GM23338 (cell line): ENCODE results near the gene BTBD16. TPM values are rescaled to one million over a fixed set of nuclear protein-coding genes. Genes with fewer than 3 reads are reported as not detected.
A peak's percentile ranks its signal among the peaks of the same experiment; 100 is the strongest.

Experiments
- ATAC-seq: fragments of 200-7000 bp; cut with Tn5 transposase; 3 replicates; pipeline ENCODE4 v1.9.1; 2020
- DNase-seq: peaks from one replicate; pipeline ENCODE4 v3.0.0-alpha.2; 2015; ENCODE audit warnings: low spot score
- H2AFZ ChIP-seq: fragments of 200-600 bp; sonication (generic); 2 replicates; pipeline ENCODE4 v1.8.0; 2016; ENCODE audit warnings: antibody characterized with exemption, mild to moderate bottlenecking, moderate library complexity
- H3F3A ChIP-seq: fragments of 200-600 bp; sonication (generic); replicated peaks from 2 replicates; pipeline ENCODE4 v1.8.0; 2017; ENCODE audit warnings: antibody characterized with exemption, mixed run types, low read depth
- H3K27ac ChIP-seq: fragments of 200-600 bp; sonication (generic); 2 replicates; pipeline ENCODE4 v1.6.1; 2016; ENCODE audit warnings: low read depth
- H3K27me3 ChIP-seq: fragments of 200-600 bp; sonication (generic); 2 replicates; pipeline ENCODE4 v1.8.0; 2016; ENCODE audit warnings: mild to moderate bottlenecking, mixed run types, moderate library complexity; ENCODE audit not compliant: insufficient read depth
- H3K36me3 ChIP-seq: fragments of 200-600 bp; sonication (generic); 2 replicates; pipeline ENCODE4 v1.8.0; 2016; ENCODE audit warnings: mild to moderate bottlenecking; ENCODE audit not compliant: insufficient read depth
- H3K4me1 ChIP-seq: fragments of 200-600 bp; sonication (generic); 2 replicates; pipeline ENCODE4 v1.8.0; 2016; ENCODE audit warnings: mild to moderate bottlenecking, moderate library complexity; ENCODE audit not compliant: insufficient read depth
- H3K4me2 ChIP-seq: fragments of 200-600 bp; sonication (generic); 2 replicates; pipeline ENCODE4 v1.7.1; 2017; ENCODE audit warnings: mixed run types
- H3K4me3 ChIP-seq: fragments of 200-600 bp; sonication (generic); 2 replicates; pipeline ENCODE4 v1.6.1; 2016; ENCODE audit warnings: mixed run types
- H3K79me2 ChIP-seq: fragments of 200-600 bp; sonication (generic); replicated peaks from 2 replicates; pipeline ENCODE4 v1.8.0; 2017; ENCODE audit warnings: mild to moderate bottlenecking; ENCODE audit not compliant: insufficient read depth
- H3K9me2 ChIP-seq: fragments of 200-600 bp; sonication (generic); 2 replicates; pipeline ENCODE4 v1.8.0; 2017; ENCODE audit not compliant: insufficient read depth
- H4K20me1 ChIP-seq: fragments of 200-600 bp; sonication (generic); replicated peaks from 2 replicates; pipeline ENCODE4 v1.8.0; 2017; ENCODE audit warnings: mild to moderate bottlenecking; ENCODE audit not compliant: insufficient read depth
- H3K27ac Mint-ChIP-seq: 2 replicates; pipeline ENCODE4 v1.8.0; 2020; ENCODE audit warnings: inconsistent platforms, mild to moderate bottlenecking, moderate library complexity, mixed read lengths
- H3K27me3 Mint-ChIP-seq: 3 replicates; pipeline ENCODE4 v1.8.0; 2022; ENCODE audit warnings: low read depth, mild to moderate bottlenecking, moderate library complexity, mixed read lengths, inconsistent platforms; ENCODE audit not compliant: insufficient read depth, poor library complexity
- H3K36me3 Mint-ChIP-seq: 3 replicates; pipeline ENCODE4 v1.8.0; 2021; ENCODE audit warnings: low read depth, mild to moderate bottlenecking, inconsistent platforms, moderate library complexity, mixed read lengths
- H3K4me1 Mint-ChIP-seq: 3 replicates; pipeline ENCODE4 v1.8.0; 2020; ENCODE audit warnings: mild to moderate bottlenecking, inconsistent platforms, mixed read lengths
- H3K4me3 Mint-ChIP-seq: 3 replicates; pipeline ENCODE4 v1.8.0; 2021; ENCODE audit warnings: moderate library complexity, mild to moderate bottlenecking, inconsistent platforms, mixed read lengths
- H3K9me3 Mint-ChIP-seq: 3 replicates; pipeline ENCODE4 v1.8.0; 2020; ENCODE audit warnings: moderate library complexity, mild to moderate bottlenecking, inconsistent platforms, mixed read lengths
- CREB1 ChIP-seq: fragments of 250-450 bp; sonication (Bioruptor Pico); IDR thresholded peaks from 2 replicates; pipeline ENCODE4 v1.5.0; 2020; ENCODE audit warnings: low read depth, mild to moderate bottlenecking, moderate library complexity
- EZH2 ChIP-seq: fragments of 200-600 bp; sonication (generic); IDR thresholded peaks from one replicate; pipeline ENCODE4 v1.8.0; 2017; ENCODE audit warnings: antibody characterized with exemption, mild to moderate bottlenecking, low read depth; ENCODE audit not compliant: unreplicated experiment
- EZH2phosphoT487 ChIP-seq: fragments of 200-600 bp; sonication (generic); IDR thresholded peaks from one replicate; pipeline ENCODE4 v1.8.1; 2018; ENCODE audit warnings: antibody characterized with exemption; ENCODE audit not compliant: unreplicated experiment
- JUNB ChIP-seq: IDR thresholded peaks from one replicate; pipeline ENCODE4 v1.6.1; 2016; ENCODE audit warnings: antibody characterized with exemption; ENCODE audit not compliant: unreplicated experiment
- NANOG ChIP-seq: IDR thresholded peaks from 2 replicates; pipeline ENCODE4 v1.6.1; 2016; ENCODE audit warnings: antibody characterized with exemption, borderline replicate concordance
- POLR2AphosphoS5 ChIP-seq: IDR thresholded peaks from 2 replicates; pipeline ENCODE4 v1.6.1; 2016; ENCODE audit warnings: antibody characterized with exemption, low read depth
- STAT1 ChIP-seq: IDR thresholded peaks from one replicate; pipeline ENCODE4 v1.6.1; 2016; ENCODE audit warnings: antibody characterized with exemption; ENCODE audit not compliant: unreplicated experiment
- ZNF114 ChIP-seq: fragments of 250-450 bp; sonication (Bioruptor Pico); IDR thresholded peaks from 2 replicates; pipeline ENCODE4 v1.5.0; 2020; ENCODE audit warnings: mild to moderate bottlenecking, moderate library complexity
- ZNF331 ChIP-seq: fragments of 250-450 bp; sonication (Bioruptor Pico); IDR thresholded peaks from 2 replicates; pipeline ENCODE4 v1.5.0; 2020; ENCODE audit warnings: low read depth, mild to moderate bottlenecking, moderate library complexity
- polyA plus RNA-seq: library from polyadenylated mRNA; unstranded; fragments of >200 nt; fragmentation: Nextera tagmentation; extraction: Ambion mirVana; gene quantifications from 2 replicates; pipeline ENCODE4 v1.2.1, GENCODE V29; 2016
- total RNA-seq: library from RNA; depleted of rRNA; stranded (reverse); fragments of >200 nt; shearing (Covaris generic); gene quantifications from 2 replicates; pipeline ENCODE4 v1.2.3, GENCODE V29; 2014
- TF ChIP-seq, protein P1 (sequence below): IDR thresholded peaks from one replicate; pipeline ENCODE4 v1.6.1; 2018; ENCODE audit warnings: antibody characterized with exemption; ENCODE audit not compliant: unreplicated experiment
- TF ChIP-seq, protein P2 (sequence below): IDR thresholded peaks from 2 replicates; pipeline ENCODE4 v1.6.1; 2016; ENCODE audit warnings: antibody characterized with exemption
- TF ChIP-seq, protein P3 (sequence below), 2 experiments: fragments of 200-600 bp in 1 of 2; sonication (generic) in 1 of 2; conservative IDR thresholded peaks; 2 replicates each; pipeline versions ENCODE4 v1.5.1 to v1.6.1; 2016 to 2017; ENCODE audit warnings: antibody characterized with exemption in 2 of 2, low read depth in 2 of 2, mild to moderate bottlenecking in 2 of 2, moderate library complexity in 1 of 2

The BTBD16 gene
- total and polyA plus RNA-seq, 2 experiments from 2014 or later = not detected

DNA sequence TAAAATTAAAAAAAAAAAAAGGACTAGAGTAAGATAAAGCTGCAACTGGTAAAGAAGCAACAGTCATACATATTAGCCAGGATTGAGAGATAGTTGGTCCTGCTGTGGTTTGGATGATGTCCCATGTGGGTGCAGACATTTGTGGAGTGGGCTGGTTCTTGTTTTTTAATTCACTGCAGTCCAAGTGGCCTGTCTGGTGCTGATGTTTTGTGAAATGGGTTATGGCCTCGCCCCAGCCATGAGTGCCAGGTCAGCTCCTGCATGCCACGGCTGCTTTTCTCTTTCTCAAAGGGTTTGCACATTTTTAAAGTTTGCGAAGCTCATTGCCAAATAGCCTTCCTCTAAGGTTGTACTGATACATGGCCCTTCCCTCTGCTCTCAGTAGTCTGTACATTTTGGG is 14.1 kb upstream of the BTBD16 start:
- Histone ChIP-seq H3K4me2 (no peak overlapping the region), H3K27me3 (no peaks in the 10 kb centered on the region), H3K27ac (no peak overlapping the region), H3K4me3 (no peak overlapping the region), H4K20me1 (peaks cover 6% of the 10 kb centered on the region; the same call in 1 of the 2 replicates), H3K79me2 (no peaks in the 10 kb centered on the region), H3K36me3 (peaks cover 14% of the 10 kb centered on the region; the same call in 1 of the 2 replicates), H3K9me2 (no peaks in the 10 kb centered on the region), H3K4me1 (peaks cover 19% of the 10 kb centered on the region), H2AFZ (no peak overlapping the region), H3F3A (no peaks in the 10 kb centered on the region)
- peaks cover 26% of the 10 kb centered on the region for H3K4me1 Mint-ChIP-seq
- H3K4me3 Mint-ChIP-seq = no peak overlapping the region
- TF ChIP-seq, protein P1, sequence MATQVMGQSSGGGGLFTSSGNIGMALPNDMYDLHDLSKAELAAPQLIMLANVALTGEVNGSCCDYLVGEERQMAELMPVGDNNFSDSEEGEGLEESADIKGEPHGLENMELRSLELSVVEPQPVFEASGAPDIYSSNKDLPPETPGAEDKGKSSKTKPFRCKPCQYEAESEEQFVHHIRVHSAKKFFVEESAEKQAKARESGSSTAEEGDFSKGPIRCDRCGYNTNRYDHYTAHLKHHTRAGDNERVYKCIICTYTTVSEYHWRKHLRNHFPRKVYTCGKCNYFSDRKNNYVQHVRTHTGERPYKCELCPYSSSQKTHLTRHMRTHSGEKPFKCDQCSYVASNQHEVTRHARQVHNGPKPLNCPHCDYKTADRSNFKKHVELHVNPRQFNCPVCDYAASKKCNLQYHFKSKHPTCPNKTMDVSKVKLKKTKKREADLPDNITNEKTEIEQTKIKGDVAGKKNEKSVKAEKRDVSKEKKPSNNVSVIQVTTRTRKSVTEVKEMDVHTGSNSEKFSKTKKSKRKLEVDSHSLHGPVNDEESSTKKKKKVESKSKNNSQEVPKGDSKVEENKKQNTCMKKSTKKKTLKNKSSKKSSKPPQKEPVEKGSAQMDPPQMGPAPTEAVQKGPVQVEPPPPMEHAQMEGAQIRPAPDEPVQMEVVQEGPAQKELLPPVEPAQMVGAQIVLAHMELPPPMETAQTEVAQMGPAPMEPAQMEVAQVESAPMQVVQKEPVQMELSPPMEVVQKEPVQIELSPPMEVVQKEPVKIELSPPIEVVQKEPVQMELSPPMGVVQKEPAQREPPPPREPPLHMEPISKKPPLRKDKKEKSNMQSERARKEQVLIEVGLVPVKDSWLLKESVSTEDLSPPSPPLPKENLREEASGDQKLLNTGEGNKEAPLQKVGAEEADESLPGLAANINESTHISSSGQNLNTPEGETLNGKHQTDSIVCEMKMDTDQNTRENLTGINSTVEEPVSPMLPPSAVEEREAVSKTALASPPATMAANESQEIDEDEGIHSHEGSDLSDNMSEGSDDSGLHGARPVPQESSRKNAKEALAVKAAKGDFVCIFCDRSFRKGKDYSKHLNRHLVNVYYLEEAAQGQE = no peak
- peaks cover 32% of the 10 kb centered on the region for H3K36me3 Mint-ChIP-seq
- no peak overlapping the region; the same call in 1 of the 2 replicates for H3K27ac Mint-ChIP-seq
- H3K27me3 Mint-ChIP-seq = peaks cover 5% of the 10 kb centered on the region
- ATAC-seq (no peak), DNase-seq (no peak)
- H3K9me3 Mint-ChIP-seq = peaks cover 6% of the 10 kb centered on the region

DNA sequence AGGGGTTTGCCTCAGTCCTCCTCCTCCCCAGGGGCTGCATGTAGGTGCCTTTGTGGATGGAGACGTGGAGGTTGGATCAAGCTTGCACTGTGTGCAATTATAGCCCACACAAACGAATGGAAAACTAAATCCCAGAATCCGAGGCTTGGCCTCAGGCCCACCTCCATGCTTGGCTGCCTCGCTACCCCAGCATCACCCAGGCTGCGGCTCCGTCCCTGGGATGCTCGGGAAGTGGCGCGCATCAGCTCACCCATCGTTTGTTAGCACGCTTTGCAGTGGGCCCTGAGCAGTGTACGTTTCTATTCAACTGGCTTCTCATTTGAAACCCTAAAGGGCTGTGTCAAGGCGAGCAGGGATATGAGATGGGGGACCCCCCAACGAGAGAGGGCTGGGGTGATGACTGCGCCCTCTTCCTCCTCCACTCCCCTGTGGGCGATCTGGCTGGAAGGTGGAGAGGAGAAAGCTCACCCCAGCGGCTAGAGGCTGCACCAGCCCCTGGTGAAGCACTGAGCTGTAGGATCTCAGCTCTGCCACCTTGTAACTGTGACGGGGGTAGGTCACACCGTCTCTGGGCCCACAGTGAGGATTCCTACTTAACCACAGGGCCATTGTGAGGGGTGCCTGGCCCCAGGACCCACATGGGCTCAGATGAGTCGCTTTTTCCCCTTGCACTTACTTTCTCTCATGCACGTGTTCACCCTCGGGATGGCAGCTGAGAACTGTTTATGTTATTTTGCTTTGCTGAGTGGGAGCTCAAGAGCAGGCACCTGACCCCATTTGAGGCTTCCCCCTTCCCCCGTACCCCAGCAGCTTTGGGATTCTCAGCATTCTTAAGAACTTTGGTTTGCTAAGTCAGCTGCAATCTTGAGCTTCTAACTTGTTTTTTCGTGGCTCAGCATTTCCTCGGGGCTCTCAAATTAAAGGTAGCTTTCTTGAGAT is 12.7 kb upstream of the BTBD16 start:
- H3K9me2 ChIP-seq = no peaks in the 10 kb centered on the region
- ATAC-seq (peak; percentile 80), DNase-seq (peak; percentile 70)
- H3K27me3 ChIP-seq = no peaks in the 10 kb centered on the region
- H3K27ac Mint-ChIP-seq = peak overlapping the region; percentile 88
- peaks cover 5% of the 10 kb centered on the region for H3K27me3 Mint-ChIP-seq
- H3K36me3 ChIP-seq = peaks cover 14% of the 10 kb centered on the region
- no peaks in the 10 kb centered on the region for H3F3A ChIP-seq
- H3K79me2 ChIP-seq = no peaks in the 10 kb centered on the region
- H3K4me1 Mint-ChIP-seq = peaks cover 26% of the 10 kb centered on the region
- H2AFZ ChIP-seq = no peak overlapping the region
- peaks cover 41% of the 10 kb centered on the region for H3K36me3 Mint-ChIP-seq
- no peak overlapping the region for H3K4me3 Mint-ChIP-seq
- H4K20me1 ChIP-seq = peaks cover 6% of the 10 kb centered on the region; the same call in 1 of the 2 replicates
- H3K4me3 ChIP-seq = no peak overlapping the region
- H3K4me2 ChIP-seq = peak overlapping the region; percentile 64; the same call in 1 of the 2 replicates
- H3K9me3 Mint-ChIP-seq = peaks cover 18% of the 10 kb centered on the region
- H3K4me1 ChIP-seq = peaks cover 19% of the 10 kb centered on the region
- peak overlapping the region; percentile 78 for H3K27ac ChIP-seq
- TF ChIP-seq, protein P2, sequence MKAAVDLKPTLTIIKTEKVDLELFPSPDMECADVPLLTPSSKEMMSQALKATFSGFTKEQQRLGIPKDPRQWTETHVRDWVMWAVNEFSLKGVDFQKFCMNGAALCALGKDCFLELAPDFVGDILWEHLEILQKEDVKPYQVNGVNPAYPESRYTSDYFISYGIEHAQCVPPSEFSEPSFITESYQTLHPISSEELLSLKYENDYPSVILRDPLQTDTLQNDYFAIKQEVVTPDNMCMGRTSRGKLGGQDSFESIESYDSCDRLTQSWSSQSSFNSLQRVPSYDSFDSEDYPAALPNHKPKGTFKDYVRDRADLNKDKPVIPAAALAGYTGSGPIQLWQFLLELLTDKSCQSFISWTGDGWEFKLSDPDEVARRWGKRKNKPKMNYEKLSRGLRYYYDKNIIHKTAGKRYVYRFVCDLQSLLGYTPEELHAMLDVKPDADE = no peak
- TF ChIP-seq, protein P3, sequence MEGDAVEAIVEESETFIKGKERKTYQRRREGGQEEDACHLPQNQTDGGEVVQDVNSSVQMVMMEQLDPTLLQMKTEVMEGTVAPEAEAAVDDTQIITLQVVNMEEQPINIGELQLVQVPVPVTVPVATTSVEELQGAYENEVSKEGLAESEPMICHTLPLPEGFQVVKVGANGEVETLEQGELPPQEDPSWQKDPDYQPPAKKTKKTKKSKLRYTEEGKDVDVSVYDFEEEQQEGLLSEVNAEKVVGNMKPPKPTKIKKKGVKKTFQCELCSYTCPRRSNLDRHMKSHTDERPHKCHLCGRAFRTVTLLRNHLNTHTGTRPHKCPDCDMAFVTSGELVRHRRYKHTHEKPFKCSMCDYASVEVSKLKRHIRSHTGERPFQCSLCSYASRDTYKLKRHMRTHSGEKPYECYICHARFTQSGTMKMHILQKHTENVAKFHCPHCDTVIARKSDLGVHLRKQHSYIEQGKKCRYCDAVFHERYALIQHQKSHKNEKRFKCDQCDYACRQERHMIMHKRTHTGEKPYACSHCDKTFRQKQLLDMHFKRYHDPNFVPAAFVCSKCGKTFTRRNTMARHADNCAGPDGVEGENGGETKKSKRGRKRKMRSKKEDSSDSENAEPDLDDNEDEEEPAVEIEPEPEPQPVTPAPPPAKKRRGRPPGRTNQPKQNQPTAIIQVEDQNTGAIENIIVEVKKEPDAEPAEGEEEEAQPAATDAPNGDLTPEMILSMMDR (conservative IDR thresholded peaks at IDR 0.05; ENCODE audit: low read depth in 2 of 2) = no peak
- TF ChIP-seq POLR2AphosphoS5 (no peak), EZH2 (no peak), CREB1 (CRISPR knock-in tag) (no peak), JUNB (no peak), STAT1 (no peak), NANOG (no peak), EZH2phosphoT487 (no peak), ZNF114 (no peak), ZNF331 (CRISPR knock-in tag) (no peak)
- TF ChIP-seq, protein P1 = no peak
